Measurements from ENCODE around the gene CLSTN2.

The CLSTN2 gene

DNA sequence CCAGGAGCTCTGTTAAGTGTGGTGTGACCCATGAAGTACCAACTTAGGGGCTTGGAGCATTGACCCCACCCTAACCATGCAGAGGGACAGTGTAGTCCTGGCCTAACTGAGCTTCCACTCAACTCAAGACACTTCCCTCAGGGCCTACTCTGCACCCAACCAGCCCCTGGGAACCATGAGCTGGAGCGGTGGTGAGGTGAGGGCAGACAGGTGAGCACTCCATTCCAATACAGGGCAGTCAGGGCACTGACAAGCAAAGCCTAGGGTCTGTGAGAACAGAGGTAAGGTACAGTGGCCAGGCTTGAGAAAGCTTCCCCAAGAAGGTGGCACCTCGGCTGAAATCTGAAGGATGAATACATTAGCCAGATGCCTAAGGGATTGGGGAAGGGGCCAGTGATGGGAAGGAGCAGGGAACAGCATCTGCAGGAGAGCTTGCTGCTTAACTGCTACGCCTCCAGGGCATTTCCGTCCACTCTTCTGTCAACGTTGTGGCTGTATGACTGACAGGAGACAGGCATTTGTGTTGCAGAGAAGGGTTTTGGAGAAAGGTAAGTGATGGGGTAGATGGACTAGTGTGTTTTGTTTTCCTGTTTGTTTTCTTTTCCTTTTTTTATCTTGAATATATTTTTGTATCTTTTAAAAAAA lies 499.4 kb downstream of the CLSTN2 start:
- peaks cover 0 to 10% of the 10 kb centered on the region in 2 donors for H3K4me1 ChIP-seq (ENCODE audit: control insufficient read depth in 2 of 2, insufficient read depth in 1 of 2, low read depth in 1 of 2, low read length in 2 of 2)

DNA sequence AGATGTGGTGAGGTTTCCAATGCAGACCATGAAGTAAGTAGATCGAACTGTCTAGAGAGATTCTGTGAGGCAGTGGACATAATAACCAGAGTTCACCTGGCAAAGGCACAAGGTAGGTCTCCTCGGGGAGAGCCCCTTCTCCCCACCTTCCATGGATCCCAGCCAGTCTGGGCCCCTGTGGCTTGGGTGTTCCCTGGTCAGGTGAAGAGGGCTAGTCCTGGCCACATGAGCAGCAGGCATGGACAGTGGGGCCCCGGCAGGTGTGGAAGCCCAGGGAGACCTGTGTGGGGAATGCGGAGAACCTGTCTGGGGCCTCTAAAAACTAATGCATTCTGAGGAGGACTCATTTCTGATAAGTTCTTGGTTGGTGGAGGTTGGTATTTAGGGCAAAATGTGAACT lies 501.4 kb downstream of the CLSTN2 start:
- no CpG with 5 or more reads among the region's 4 CpGs for WGBS, 2 donors (ENCODE audit: extremely low coverage in 2 of 2, insufficient read length in 2 of 2, insufficient replicate concordance in 1 of 2)
- Histone ChIP-seq H3K23ac (ENCODE audit: low read depth, low read length, poor library complexity) (peak overlapping the region; percentile 44), H3K36me3 (replicated peaks in 1 of 2; ENCODE audit: control insufficient read depth in 2 of 2, insufficient read depth in 2 of 2, low read length in 2 of 2) (no peaks in the 10 kb centered on the region), H2AK5ac (ENCODE audit: low read depth, low read length) (no peak overlapping the region), H2BK15ac (ENCODE audit: low read length) (peak overlapping the region; percentile 39), H3K4me3 (ENCODE audit: low read length in 2 of 2) (no peak overlapping the region), H3K27me3 (ENCODE audit: control insufficient read depth in 3 of 3, insufficient read depth in 3 of 3, low read depth in 1 of 3, low read length in 3 of 3) (no peaks in the 10 kb centered on the region), H3K79me1 (ENCODE audit: low read depth, low read length) (no peaks in the 10 kb centered on the region), H4K91ac (ENCODE audit: low read depth, low read length, poor library complexity) (no peak overlapping the region), H3K27ac (replicated peaks; ENCODE audit: low read length) (no peak overlapping the region), H2BK5ac (ENCODE audit: low read length) (no peak overlapping the region), H4K8ac (ENCODE audit: low read depth, low read length) (no peak overlapping the region), H2BK12ac (ENCODE audit: low read length) (no peak overlapping the region), H3K18ac (ENCODE audit: low read length) (peak overlapping the region; percentile 61), H2AFZ (ENCODE audit: low read length) (no peak overlapping the region), H3K9ac (ENCODE audit: low read depth, low read length, poor library complexity) (no peak overlapping the region), H2BK120ac (ENCODE audit: low read depth, low read length) (no peak overlapping the region), H3K4me2 (ENCODE audit: insufficient read depth, low read length, poor library complexity, severe bottlenecking) (no peak overlapping the region), H3K9me3 (replicated peaks in 1 of 2; ENCODE audit: control insufficient read depth in 2 of 2, insufficient read depth in 1 of 2, low read depth in 1 of 2, low read length in 2 of 2) (no peaks in the 10 kb centered on the region), H3K4me1 (ENCODE audit: control insufficient read depth in 2 of 2, insufficient read depth in 1 of 2, low read depth in 1 of 2, low read length in 2 of 2) (peaks cover 0 to 9% of the 10 kb centered on the region in 2 donors), H3K4ac (ENCODE audit: low read length) (no peak overlapping the region), H3K14ac (ENCODE audit: low read length) (no peak overlapping the region)
- no peak for DNase-seq (ENCODE audit: low spot score)

More for the DNA sequence above, 499.4 kb downstream of the CLSTN2 start:
- Histone ChIP-seq H3K36me3 (replicated peaks in 1 of 2; ENCODE audit: control insufficient read depth in 2 of 2, insufficient read depth in 2 of 2, low read length in 2 of 2) (no peaks in the 10 kb centered on the region), H4K8ac (ENCODE audit: low read depth, low read length) (no peak overlapping the region), H2BK12ac (ENCODE audit: low read length) (peak overlapping the region; percentile 1), H3K4me3 (ENCODE audit: low read length in 2 of 2) (peak overlapping the region in 1 of 2 donors; percentile 33), H2AFZ (ENCODE audit: low read length) (no peak overlapping the region), H3K4ac (ENCODE audit: low read length) (no peak overlapping the region), H2BK5ac (ENCODE audit: low read length) (no peak overlapping the region), H2AK5ac (ENCODE audit: low read depth, low read length) (peak overlapping the region; percentile 48), H3K23ac (ENCODE audit: low read depth, low read length, poor library complexity) (no peak overlapping the region), H3K27ac (replicated peaks; ENCODE audit: low read length) (no peak overlapping the region), H3K27me3 (ENCODE audit: control insufficient read depth in 3 of 3, insufficient read depth in 3 of 3, low read depth in 1 of 3, low read length in 3 of 3) (no peaks in the 10 kb centered on the region), H3K9me3 (replicated peaks in 1 of 2; ENCODE audit: control insufficient read depth in 2 of 2, insufficient read depth in 1 of 2, low read depth in 1 of 2, low read length in 2 of 2) (no peaks in the 10 kb centered on the region), H3K9ac (ENCODE audit: low read depth, low read length, poor library complexity) (no peak overlapping the region), H3K4me2 (ENCODE audit: insufficient read depth, low read length, poor library complexity, severe bottlenecking) (no peak overlapping the region), H2BK120ac (ENCODE audit: low read depth, low read length) (no peak overlapping the region), H3K18ac (ENCODE audit: low read length) (peak overlapping the region; percentile 63), H3K14ac (ENCODE audit: low read length) (no peak overlapping the region), H2BK15ac (ENCODE audit: low read length) (peak overlapping the region; percentile 42), H3K79me1 (ENCODE audit: low read depth, low read length) (no peaks in the 10 kb centered on the region), H4K91ac (ENCODE audit: low read depth, low read length, poor library complexity) (no peak overlapping the region)
- no peak for DNase-seq (ENCODE audit: low spot score)
- no CpG with 5 or more reads among the region's 5 CpGs for WGBS, 2 donors (ENCODE audit: extremely low coverage in 2 of 2, insufficient read length in 2 of 2, insufficient replicate concordance in 1 of 2)

- Histone ChIP-seq H3K27me3 (ENCODE audit: control insufficient read depth in 3 of 3, insufficient read depth in 3 of 3, low read depth in 1 of 3, low read length in 3 of 3) (no peaks in the 10 kb centered on the region), H4K8ac (ENCODE audit: low read depth, low read length) (no peak overlapping the region), H3K18ac (ENCODE audit: low read length) (no peak overlapping the region), H3K79me1 (ENCODE audit: low read depth, low read length) (no peaks in the 10 kb centered on the region), H3K9ac (ENCODE audit: low read depth, low read length, poor library complexity) (no peak overlapping the region), H2BK120ac (ENCODE audit: low read depth, low read length) (no peak overlapping the region), H4K91ac (ENCODE audit: low read depth, low read length, poor library complexity) (no peak overlapping the region), H2AFZ (ENCODE audit: low read length) (no peak overlapping the region), H2BK5ac (ENCODE audit: low read length) (no peak overlapping the region), H3K4me2 (ENCODE audit: insufficient read depth, low read length, poor library complexity, severe bottlenecking) (no peak overlapping the region), H3K4ac (ENCODE audit: low read length) (no peak overlapping the region), H3K4me1 (ENCODE audit: control insufficient read depth in 2 of 2, insufficient read depth in 1 of 2, low read depth in 1 of 2, low read length in 2 of 2) (peaks cover 0 to 1% of the 10 kb centered on the region in 2 donors), H3K14ac (ENCODE audit: low read length) (no peak overlapping the region), H3K27ac (replicated peaks; ENCODE audit: low read length) (no peak overlapping the region), H2AK5ac (ENCODE audit: low read depth, low read length) (no peak overlapping the region), H3K4me3 (ENCODE audit: low read length in 2 of 2) (no peak overlapping the region), H3K23ac (ENCODE audit: low read depth, low read length, poor library complexity) (no peak overlapping the region), H2BK12ac (ENCODE audit: low read length) (no peak overlapping the region), H3K9me3 (replicated peaks in 1 of 2; ENCODE audit: control insufficient read depth in 2 of 2, insufficient read depth in 1 of 2, low read depth in 1 of 2, low read length in 2 of 2) (no peaks in the 10 kb centered on the region), H2BK15ac (ENCODE audit: low read length) (no peak overlapping the region), H3K36me3 (replicated peaks in 1 of 2; ENCODE audit: control insufficient read depth in 2 of 2, insufficient read depth in 2 of 2, low read length in 2 of 2) (no peaks in the 10 kb centered on the region)
- DNase-seq (ENCODE audit: low spot score): no peak
- no CpG with 5 or more reads among the region's 6 CpGs for WGBS, 2 donors (ENCODE audit: extremely low coverage in 2 of 2, insufficient read length in 2 of 2, insufficient replicate concordance in 1 of 2)
Observed at GRCh38 chr3:140438736-140439470, 503.9 kb downstream of the CLSTN2 start.

GRCh38 chr3:140439527-140439926 lies 504.5 kb downstream of the CLSTN2 start:
- Histone ChIP-seq H3K14ac (ENCODE audit: low read length) (no peak overlapping the region), H2AFZ (ENCODE audit: low read length) (no peak overlapping the region), H3K23ac (ENCODE audit: low read depth, low read length, poor library complexity) (no peak overlapping the region), H3K36me3 (replicated peaks in 1 of 2; ENCODE audit: control insufficient read depth in 2 of 2, insufficient read depth in 2 of 2, low read length in 2 of 2) (no peaks in the 10 kb centered on the region), H3K4me2 (ENCODE audit: insufficient read depth, low read length, poor library complexity, severe bottlenecking) (no peak overlapping the region), H2BK15ac (ENCODE audit: low read length) (no peak overlapping the region), H2BK12ac (ENCODE audit: low read length) (no peak overlapping the region), H3K4ac (ENCODE audit: low read length) (no peak overlapping the region), H2BK5ac (ENCODE audit: low read length) (no peak overlapping the region), H3K79me1 (ENCODE audit: low read depth, low read length) (no peaks in the 10 kb centered on the region), H3K18ac (ENCODE audit: low read length) (no peak overlapping the region), H3K4me1 (ENCODE audit: control insufficient read depth in 2 of 2, insufficient read depth in 1 of 2, low read depth in 1 of 2, low read length in 2 of 2) (peaks cover 0 to 1% of the 10 kb centered on the region in 2 donors), H2AK5ac (ENCODE audit: low read depth, low read length) (no peak overlapping the region), H2BK120ac (ENCODE audit: low read depth, low read length) (no peak overlapping the region), H4K8ac (ENCODE audit: low read depth, low read length) (no peak overlapping the region), H3K4me3 (ENCODE audit: low read length in 2 of 2) (no peak overlapping the region), H3K27ac (replicated peaks; ENCODE audit: low read length) (no peak overlapping the region), H4K91ac (ENCODE audit: low read depth, low read length, poor library complexity) (no peak overlapping the region), H3K9ac (ENCODE audit: low read depth, low read length, poor library complexity) (no peak overlapping the region), H3K9me3 (replicated peaks in 1 of 2; ENCODE audit: control insufficient read depth in 2 of 2, insufficient read depth in 1 of 2, low read depth in 1 of 2, low read length in 2 of 2) (no peaks in the 10 kb centered on the region), H3K27me3 (ENCODE audit: control insufficient read depth in 3 of 3, insufficient read depth in 3 of 3, low read depth in 1 of 3, low read length in 3 of 3) (no peaks in the 10 kb centered on the region)
- WGBS, 2 donors (ENCODE audit: extremely low coverage in 2 of 2, insufficient read length in 2 of 2, insufficient replicate concordance in 1 of 2): no CpG with 5 or more reads among the region's 5 CpGs
- DNase-seq (ENCODE audit: low spot score): no peak

Measured in neuronal stem cell (in vitro differentiated cells).